ENCODE measurements around the gene PCGF5.

DNA sequence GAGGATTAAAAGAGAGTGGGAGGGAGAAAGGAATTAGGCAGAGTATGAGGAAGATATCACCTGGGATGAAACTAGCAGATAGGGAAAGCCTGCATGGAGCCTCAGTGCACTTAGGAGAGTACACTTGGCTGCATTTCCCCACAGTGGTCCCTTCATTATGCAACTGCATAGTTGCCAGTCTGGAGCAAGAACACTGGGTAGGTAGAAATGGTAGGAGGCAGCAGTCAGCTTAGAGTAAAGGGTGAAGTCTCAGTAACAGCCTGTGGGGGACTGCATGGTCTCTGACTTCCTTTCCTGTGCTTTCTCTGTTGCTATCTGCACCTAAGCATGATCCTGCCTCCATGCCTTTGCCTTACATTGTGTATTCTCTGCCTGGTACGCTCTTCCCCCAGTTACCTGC is 14.0 kb upstream of the PCGF5 start:
- no peak for TF ChIP-seq CTCF (IDR thresholded peaks at IDR 0.05)
- TF ChIP-seq POLR2AphosphoS5 (IDR thresholded peaks at IDR 0.05): no peak
- TF ChIP-seq POLR2A (IDR thresholded peaks at IDR 0.05): no peak
